RWPE2 (cell line): ENCODE measurements around the gene CREB3L2.
A peak's percentile ranks its signal among the peaks of the same experiment; 100 is the strongest.
"Not testable (repeated sequence)": the region's sequence is repeated elsewhere in the genome, so short reads cannot be mapped to it uniquely, and the experiment has no call there.

Source experiments
- ATAC-seq: fragments of 200-7000 bp; cut with Tn5 transposase; 3 replicates; pipeline ENCODE4 v1.9.1; 2021; ENCODE audit warnings: low read depth
- DNase-seq: peaks from one replicate; pipeline ENCODE4 v3.0.0-alpha.2; 2020; ENCODE audit warnings: low spot score
- H3K27ac ChIP-seq: fragments of 450-650 bp; 2 replicates; pipeline ENCODE4 v1.5.1; 2017; ENCODE audit warnings: mild to moderate bottlenecking; ENCODE audit not compliant: poor library complexity, severe bottlenecking
- H3K27me3 ChIP-seq: fragments of 250-450 bp; sonication (Bioruptor Pico); 2 replicates; pipeline ENCODE4 v1.5.1; 2021; ENCODE audit warnings: mild to moderate bottlenecking, moderate library complexity; ENCODE audit not compliant: insufficient read depth, poor library complexity, severe bottlenecking
- H3K36me3 ChIP-seq: fragments of 250-450 bp; sonication (Bioruptor Pico); 2 replicates; pipeline ENCODE4 v1.5.1; 2020; ENCODE audit warnings: low read depth, mild to moderate bottlenecking, moderate library complexity
- H3K4me1 ChIP-seq: fragments of 250-450 bp; sonication (Bioruptor Pico); 2 replicates; pipeline ENCODE4 v1.5.1; 2021; ENCODE audit warnings: mild to moderate bottlenecking, moderate library complexity; ENCODE audit not compliant: insufficient read depth, poor library complexity, severe bottlenecking
- H3K4me3 ChIP-seq: fragments of 250-450 bp; sonication (Bioruptor Pico); 2 replicates; pipeline ENCODE4 v1.5.1; 2021; ENCODE audit warnings: mild to moderate bottlenecking, moderate library complexity; ENCODE audit not compliant: severe bottlenecking
- H3K9me3 ChIP-seq: fragments of 250-450 bp; sonication (Bioruptor Pico); 2 replicates; pipeline ENCODE4 v1.5.1; 2021; ENCODE audit warnings: mild to moderate bottlenecking, moderate library complexity; ENCODE audit not compliant: severe bottlenecking
- TF ChIP-seq, protein P1 (sequence below): fragments of 450-650 bp; IDR thresholded peaks from one replicate; pipeline ENCODE4 v1.5.1; 2017; ENCODE audit warnings: mild to moderate bottlenecking, moderate library complexity; ENCODE audit not compliant: poor library complexity, severe bottlenecking

CREB3L2 gene

DNA sequence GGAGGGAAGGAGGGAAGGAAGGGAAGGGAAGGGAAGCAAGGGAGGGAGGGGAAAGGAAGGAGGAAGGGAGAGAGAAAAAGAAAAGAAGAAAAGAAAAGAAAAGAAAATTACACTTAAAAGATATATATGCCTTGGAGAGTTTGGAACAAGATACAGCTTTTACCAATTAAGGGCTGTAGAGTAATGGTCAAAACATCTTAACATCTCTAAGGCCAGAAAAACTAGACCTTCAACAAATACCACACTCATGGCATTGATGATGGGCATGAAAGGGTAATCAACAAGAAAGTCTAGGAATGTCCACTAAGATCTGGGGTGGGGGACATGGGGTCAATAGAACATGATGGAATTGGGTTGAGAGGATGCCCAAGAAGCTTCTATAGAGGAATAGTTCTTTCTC, 74.5 kb downstream of the CREB3L2 start:
- DNase-seq (no peak), ATAC-seq (no peak)
- TF ChIP-seq, protein P1, sequence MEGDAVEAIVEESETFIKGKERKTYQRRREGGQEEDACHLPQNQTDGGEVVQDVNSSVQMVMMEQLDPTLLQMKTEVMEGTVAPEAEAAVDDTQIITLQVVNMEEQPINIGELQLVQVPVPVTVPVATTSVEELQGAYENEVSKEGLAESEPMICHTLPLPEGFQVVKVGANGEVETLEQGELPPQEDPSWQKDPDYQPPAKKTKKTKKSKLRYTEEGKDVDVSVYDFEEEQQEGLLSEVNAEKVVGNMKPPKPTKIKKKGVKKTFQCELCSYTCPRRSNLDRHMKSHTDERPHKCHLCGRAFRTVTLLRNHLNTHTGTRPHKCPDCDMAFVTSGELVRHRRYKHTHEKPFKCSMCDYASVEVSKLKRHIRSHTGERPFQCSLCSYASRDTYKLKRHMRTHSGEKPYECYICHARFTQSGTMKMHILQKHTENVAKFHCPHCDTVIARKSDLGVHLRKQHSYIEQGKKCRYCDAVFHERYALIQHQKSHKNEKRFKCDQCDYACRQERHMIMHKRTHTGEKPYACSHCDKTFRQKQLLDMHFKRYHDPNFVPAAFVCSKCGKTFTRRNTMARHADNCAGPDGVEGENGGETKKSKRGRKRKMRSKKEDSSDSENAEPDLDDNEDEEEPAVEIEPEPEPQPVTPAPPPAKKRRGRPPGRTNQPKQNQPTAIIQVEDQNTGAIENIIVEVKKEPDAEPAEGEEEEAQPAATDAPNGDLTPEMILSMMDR, result no peak
- peaks cover 21% of the 10 kb centered on the region for H3K4me1 ChIP-seq
- no peaks in the 10 kb centered on the region for H3K27me3 ChIP-seq
- peaks cover 36% of the 10 kb centered on the region for H3K36me3 ChIP-seq
- no peak overlapping the region for H3K4me3 ChIP-seq
- no peaks in the 10 kb centered on the region for H3K9me3 ChIP-seq
- H3K27ac ChIP-seq, result no peak overlapping the region

DNA sequence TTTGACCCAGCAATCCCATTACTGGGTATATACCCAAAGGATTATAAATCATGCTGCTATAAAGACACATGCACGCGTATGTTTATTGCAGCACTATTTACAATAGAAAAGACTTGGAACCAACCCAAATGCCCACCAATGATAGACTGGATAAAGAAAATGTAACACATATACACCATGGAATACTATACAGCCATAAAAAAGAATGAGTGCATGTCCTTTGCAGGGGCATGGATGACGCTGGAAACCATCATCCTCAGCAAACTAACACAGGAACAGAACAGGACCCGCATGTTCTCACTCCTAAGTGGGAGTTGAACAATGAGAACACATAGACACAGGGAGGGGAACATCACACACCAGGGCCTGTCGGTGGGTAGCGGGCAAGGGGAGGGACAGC, 75.7 kb downstream of the CREB3L2 start:
- H3K4me3 ChIP-seq, H3K9me3 ChIP-seq, ATAC-seq, H3K27ac ChIP-seq, H3K27me3 ChIP-seq, DNase-seq: not testable (repeated sequence)
- Histone ChIP-seq H3K4me1 (peaks cover 12% of the 10 kb centered on the region), H3K36me3 (peaks cover 36% of the 10 kb centered on the region)

DNA sequence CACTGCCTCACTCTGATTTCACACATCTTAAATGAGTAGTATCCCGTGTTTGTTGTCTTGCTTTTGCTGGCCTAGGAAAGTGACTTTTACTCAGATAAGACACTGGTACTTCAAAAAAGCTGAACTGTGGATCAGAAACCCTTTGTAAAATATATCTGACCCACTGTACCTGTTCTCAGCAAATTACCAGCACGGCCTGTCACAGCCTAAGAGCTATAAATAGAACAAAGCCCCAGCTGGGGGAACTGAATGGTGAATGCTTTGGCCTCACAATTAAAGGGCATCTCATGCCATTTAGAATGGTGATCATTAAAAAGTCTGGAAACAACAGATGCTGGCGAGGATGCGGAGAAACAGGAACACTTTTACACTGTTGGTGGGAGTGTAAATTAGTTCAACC, 76.1 kb downstream of the CREB3L2 start:
- H3K27me3 ChIP-seq, result no peaks in the 10 kb centered on the region
- no peak overlapping the region for H3K27ac ChIP-seq
- no peak overlapping the region for H3K4me3 ChIP-seq
- no peak for ATAC-seq
- peaks cover 41% of the 10 kb centered on the region for H3K36me3 ChIP-seq
- no peak for DNase-seq
- H3K9me3 ChIP-seq, result no peaks in the 10 kb centered on the region
- peaks cover 8% of the 10 kb centered on the region for H3K4me1 ChIP-seq
- TF ChIP-seq, protein P1, result no peak

DNA sequence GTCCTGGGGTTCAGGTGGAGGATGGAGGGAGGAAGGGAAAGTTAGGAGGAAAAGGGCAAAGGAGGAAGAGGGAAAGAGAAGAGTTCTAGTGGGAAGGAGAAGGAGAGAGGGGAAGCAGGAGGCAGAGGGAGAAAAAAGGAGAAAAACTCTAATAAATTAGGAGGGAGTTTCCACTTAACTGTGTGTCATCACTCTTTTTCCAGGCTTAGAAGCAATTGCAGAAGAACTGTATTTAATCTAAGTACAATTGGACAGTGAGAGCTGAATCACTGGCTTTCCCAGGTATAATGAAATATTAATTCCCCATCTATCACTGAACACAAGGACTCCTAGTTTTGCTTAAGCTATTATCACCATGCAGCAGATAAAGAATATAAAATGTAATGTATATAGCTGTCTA, 76.8 kb downstream of the CREB3L2 start:
- DNase-seq (no peak), ATAC-seq (no peak)
- Histone ChIP-seq H3K9me3 (no peaks in the 10 kb centered on the region), H3K4me3 (no peak overlapping the region), H3K27ac (no peak overlapping the region), H3K36me3 (peaks cover 47% of the 10 kb centered on the region), H3K27me3 (no peaks in the 10 kb centered on the region), H3K4me1 (peaks cover 3% of the 10 kb centered on the region)
- TF ChIP-seq, protein P1, result no peak

DNA sequence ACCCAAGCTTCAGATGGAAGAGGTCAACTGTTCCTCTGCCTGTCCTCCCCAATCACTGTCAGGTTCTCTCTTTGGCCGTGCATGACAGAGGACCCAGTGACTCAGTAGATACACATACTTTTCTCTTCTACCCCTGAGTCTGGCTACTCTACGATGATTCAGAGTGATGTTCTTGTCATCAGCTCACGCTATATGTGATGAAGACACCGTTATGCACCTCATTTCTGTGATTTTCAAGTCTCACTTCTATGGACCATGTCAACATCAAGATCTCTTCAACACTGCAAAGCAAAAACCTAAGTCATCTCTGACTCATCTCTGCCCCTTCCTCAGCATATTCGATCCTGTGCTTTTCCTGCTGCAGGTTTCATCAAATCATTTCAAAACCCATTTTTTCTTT, 78.5 kb downstream of the CREB3L2 start:
- Histone ChIP-seq H3K36me3 (peaks cover 48% of the 10 kb centered on the region), H3K4me3 (no peak overlapping the region), H3K9me3 (no peaks in the 10 kb centered on the region), H3K27me3 (no peaks in the 10 kb centered on the region), H3K27ac (no peak overlapping the region), H3K4me1 (no peaks in the 10 kb centered on the region)
- TF ChIP-seq, protein P1, result no peak
- no peak for DNase-seq
- peak; percentile 72; the same call in 2 of the 3 replicates for ATAC-seq
